HG02571 (cell line): ENCODE data around the gene RILPL2.
"Not testable (repeated sequence)": the region's sequence is repeated elsewhere in the genome, so short reads cannot be mapped to it uniquely, and the experiment has no call there.

Source experiments
- ATAC-seq: cut with Tn5 transposase; IDR thresholded peaks from one replicate; pipeline ENCODE4 v1.9.1; 2021; ENCODE audit warnings: mild to moderate bottlenecking, moderate library complexity; ENCODE audit not compliant: unreplicated experiment

The RILPL2 gene

GRCh38 chr12:123384994-123385376 lies 51.5 kb downstream of the RILPL2 start:
- ATAC-seq = no peak

GRCh38 chr12:123384318-123384993 lies 52.0 kb downstream of the RILPL2 start:
- no peak for ATAC-seq

- ATAC-seq = no peak
Observed at GRCh38 chr12:123382684-123383083, 53.8 kb downstream of the RILPL2 start.

- no peak for ATAC-seq
Observed at GRCh38 chr12:123379391-123379790, 57.1 kb downstream of the RILPL2 start.

GRCh38 chr12:123372415-123372814 lies 64.1 kb downstream of the RILPL2 start:
- ATAC-seq = not testable (repeated sequence)

- ATAC-seq = not testable (repeated sequence)
Observed at GRCh38 chr12:123371667-123372368, 64.7 kb downstream of the RILPL2 start.

- ATAC-seq = no peak
Observed at GRCh38 chr12:123369229-123369628, 67.3 kb downstream of the RILPL2 start.

- ATAC-seq = not testable (repeated sequence)
Observed at GRCh38 chr12:123368431-123368830, 68.1 kb downstream of the RILPL2 start.

- no peak for ATAC-seq
Observed at GRCh38 chr12:123367511-123367910, 69.0 kb downstream of the RILPL2 start.
